HK-2 (cell line): ENCODE measurements around the gene KCNC4.

Experiments used
- DNase-seq: peaks from one replicate; pipeline ENCODE4 v3.0.0-alpha.2; 2018; ENCODE audit not compliant: unreplicated experiment

KCNC4 gene

GRCh38 chr1:110211496-110212168 is 1.5 kb downstream of the KCNC4 start:
- no peak for DNase-seq

GRCh38 chr1:110212169-110213142 is 2.3 kb downstream of the KCNC4 start:
- no peak for DNase-seq

- DNase-seq: no peak
Observed at GRCh38 chr1:110213143-110213540, 3.0 kb downstream of the KCNC4 start.

DNA sequence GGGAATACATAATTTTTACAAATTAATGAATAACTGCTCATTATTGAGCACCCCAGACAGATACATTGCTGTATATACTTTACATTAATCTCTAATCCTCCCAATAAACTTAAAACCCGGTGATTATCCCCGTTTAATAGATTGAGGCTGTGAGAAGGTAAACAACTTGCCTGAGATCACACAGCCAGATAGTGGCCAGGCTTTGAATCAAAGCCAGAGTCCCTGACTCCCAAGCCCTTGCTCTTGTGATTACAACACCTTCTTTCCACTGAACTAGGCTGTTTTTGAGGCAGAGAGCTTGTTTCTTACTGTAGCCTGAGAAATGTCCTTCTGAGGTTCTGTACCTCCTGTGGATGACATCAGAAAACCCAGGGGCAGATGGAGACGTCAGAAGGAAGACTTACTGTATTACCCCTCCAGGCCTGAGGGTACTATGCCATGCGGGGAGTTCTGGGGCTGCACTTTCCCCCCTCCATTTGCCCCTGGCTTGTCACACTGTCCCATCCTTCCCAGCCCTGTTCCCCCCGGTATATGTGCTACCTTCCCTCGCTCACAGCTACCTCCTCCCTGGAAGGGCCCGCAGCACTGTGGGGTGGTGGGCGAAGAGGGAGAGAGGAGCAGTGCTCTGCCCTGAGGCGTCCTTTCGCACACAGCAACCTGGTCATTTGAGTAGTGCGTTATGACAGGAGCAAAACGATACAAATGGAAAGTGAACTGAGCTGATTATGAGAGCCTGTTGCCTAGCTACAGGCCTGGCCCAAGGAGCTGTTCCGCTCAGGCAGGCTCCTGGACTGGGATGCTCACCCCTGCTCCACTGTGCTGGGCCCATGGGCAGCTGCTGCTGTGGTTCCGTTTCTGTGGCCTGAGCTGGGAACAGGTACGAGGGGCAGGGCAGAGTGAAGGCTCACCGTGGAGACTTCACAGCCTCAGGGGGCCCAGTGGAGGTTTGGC is 4.6 kb downstream of the KCNC4 start:
- DNase-seq: no peak

GRCh38 chr1:110215621-110216515 is 5.8 kb downstream of the KCNC4 start:
- no peak for DNase-seq

DNA sequence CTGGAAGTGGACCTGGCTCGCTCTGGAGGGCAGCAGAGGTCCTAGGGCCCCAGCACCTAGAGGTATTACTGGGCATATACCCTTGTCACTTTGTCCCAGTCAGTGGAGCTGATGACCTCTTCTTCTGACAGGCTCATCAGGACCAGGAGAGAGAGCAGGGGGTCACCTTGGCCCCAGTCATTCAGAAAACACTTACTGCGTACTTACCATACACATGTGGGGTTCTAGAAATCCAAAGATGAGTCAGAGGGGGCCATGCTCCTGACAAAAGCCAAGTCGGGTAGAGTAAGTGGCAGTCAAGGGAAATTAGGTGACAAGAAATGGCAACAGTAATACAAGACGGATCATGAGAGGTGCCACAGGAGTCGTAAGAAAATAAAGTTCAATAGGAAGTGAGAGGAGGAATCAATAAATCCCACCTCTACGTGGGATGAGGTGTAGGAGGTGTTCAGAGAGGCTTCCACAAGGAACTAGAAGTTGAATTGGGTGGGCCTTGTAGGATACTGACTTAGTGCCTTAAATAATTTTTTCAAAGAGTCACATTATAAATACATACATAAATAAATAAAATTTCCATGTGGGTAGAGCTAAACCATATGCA is 6.8 kb downstream of the KCNC4 start:
- no peak for DNase-seq

GRCh38 chr1:110218137-110218536 is 8.0 kb downstream of the KCNC4 start:
- no peak for DNase-seq

DNA sequence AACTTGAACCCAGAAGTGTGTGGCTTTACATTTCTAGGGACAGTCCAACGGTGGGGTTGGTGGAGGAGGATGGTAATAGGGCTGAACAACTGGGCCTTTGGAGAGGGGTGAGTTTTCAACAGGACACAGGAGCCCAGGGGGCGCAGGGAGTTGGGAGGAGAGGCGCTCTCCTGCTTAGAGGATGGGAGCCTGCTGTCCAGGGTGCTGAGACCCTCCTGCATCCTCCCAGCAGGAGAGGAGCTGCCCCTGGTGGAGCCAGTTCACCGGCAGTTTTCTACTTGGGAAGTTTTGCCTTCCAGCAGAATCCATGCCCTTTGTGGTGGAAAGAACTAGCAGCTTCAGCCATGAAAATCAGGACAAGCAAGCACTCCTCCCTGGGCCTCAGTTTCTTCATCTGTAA is 8.6 kb downstream of the KCNC4 start:
- no peak for DNase-seq

DNA sequence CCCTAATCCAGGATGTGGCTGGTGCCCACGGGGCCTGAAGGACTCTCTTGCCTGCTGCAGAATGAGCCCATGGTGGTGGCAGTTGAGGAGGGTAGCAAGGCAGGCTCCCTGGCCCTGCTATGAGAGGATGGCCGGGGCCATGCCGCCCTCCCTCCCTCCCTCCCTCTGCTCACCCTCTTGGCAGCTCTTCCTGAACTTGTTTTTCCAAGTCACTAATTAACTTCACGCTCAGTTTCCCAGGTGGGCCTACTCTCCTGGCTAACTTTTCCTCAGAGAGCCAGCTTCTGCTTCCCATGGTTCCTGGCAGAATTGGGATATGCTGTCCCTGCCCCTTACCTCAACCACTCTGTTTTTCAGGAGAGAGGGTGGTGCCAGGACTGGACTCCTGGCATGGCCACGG is 10.2 kb downstream of the KCNC4 start:
- DNase-seq: no peak

DNA sequence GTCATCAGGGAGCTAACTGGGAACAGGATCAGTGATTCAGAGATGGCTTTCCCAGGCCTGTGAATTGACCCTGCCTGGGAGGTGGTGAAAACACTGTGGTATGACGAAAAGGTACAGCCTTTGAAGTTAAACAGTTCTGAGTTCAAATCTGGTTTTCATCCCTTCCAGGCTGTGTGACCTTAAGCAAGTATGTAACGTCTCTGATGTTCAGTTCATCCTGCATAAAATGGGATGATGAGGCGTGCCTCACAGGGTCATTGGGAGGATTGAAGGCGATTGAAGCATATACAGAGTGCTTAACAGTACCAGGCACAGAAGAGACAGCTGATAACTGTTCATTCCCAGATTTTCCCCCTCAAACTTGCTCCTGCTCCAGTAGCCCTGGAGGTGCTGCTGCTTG is 11.0 kb downstream of the KCNC4 start:
- DNase-seq: no peak

DNA sequence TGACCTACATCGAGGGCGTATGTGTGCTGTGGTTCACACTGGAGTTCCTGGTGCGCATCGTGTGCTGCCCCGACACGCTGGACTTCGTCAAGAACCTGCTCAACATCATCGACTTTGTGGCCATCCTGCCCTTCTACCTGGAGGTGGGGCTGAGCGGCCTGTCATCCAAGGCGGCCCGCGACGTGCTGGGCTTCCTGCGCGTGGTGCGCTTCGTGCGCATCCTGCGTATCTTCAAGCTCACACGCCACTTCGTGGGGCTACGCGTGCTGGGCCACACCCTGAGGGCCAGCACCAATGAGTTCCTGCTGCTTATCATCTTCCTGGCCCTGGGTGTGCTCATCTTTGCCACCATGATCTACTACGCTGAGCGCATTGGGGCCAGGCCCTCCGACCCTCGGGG is 13.0 kb downstream of the KCNC4 start:
- DNase-seq: no peak

DNA sequence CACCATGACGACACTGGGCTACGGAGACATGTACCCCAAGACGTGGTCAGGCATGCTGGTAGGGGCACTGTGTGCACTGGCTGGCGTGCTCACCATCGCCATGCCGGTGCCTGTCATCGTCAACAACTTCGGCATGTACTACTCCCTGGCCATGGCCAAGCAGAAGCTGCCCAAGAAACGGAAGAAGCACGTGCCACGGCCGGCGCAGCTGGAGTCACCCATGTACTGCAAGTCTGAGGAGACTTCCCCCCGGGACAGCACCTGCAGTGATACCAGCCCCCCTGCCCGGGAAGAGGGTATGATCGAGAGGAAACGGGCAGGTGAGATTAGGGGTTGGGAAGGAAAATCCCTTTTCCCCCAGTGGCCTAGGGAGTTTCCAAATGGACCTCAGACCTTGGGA is 13.5 kb downstream of the KCNC4 start:
- no peak for DNase-seq

DNA sequence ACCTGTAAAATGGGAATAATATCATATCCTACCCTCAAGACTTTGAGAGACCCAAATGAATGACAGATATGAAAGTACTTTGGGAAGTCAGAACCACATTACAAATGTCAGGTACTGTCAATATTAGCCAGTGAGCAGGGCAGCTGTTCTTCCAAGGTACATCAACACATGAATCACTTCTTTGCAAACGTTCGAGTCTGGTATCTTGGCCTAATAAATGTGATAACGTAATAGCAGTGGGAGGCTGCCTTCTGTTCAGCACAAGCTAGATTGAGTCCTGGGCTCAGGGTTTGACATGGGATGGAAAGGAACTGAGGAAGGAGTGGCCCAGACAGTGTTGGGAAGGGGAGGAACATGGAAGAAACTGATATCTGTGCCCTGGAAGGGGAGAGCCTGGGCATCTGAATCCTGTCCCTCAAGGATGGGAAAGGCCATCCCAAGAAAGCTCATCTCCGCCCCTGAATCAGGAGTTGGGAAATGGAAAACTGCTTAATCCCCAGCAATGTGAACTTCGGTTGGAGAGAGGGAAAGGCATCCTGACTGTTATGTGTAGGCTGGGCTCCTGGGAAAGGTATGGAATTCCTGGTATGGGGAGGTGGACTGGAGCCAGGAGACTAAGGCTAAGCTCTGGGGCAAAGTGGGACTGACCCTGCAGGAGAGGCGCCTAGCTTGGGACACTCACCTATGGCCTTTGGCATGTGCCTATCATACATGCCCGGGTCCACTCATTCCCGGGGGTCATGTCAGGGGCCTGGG is 14.3 kb downstream of the KCNC4 start:
- no peak for DNase-seq

DNA sequence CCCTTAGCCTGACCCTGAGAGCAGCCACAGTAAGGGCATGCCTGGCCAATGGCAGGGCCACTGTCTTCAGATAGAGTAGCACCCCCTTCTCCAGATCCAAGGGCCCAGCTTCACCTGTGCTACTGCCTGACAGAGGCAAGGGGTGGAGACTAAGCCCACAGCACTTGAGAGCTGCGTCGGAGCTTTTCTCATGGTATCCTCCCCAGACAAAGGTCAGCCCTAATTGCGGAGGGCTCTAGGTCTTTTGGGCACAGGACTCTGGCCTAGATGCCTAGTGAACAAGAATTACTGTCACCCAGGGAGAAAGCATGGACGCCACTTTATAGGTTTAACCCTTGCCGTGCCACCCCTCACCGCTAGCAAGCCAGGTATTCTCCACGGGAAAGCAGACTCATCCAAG is 15.1 kb downstream of the KCNC4 start:
- no peak for DNase-seq

GRCh38 chr1:110225756-110226404 is 15.8 kb downstream of the KCNC4 start:
- no peak for DNase-seq

DNA sequence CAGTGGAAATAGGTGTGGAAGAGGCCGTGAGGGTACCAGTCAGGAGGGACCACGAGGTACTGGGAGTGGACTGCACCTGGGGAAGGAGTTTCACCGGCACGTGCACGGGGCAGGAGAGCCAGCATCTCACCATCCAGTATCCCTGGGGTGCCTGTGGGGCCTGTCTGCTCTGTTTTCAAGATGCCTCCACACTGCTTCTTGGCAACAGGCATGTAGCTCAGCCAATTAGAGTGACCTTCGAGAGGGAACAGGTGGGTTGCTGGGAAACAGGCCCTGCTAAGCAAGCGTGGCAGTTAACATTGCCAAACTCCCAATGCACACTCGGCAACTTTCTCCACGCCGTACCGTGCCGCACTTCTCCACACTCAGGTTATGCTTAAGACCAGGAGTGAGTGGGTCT is 17.7 kb downstream of the KCNC4 start:
- DNase-seq: no peak

- no peak for DNase-seq
Observed at GRCh38 chr1:110228381-110228780, 18.3 kb downstream of the KCNC4 start.

- DNase-seq: no peak
Observed at GRCh38 chr1:110228869-110229268, 18.8 kb downstream of the KCNC4 start.

- no peak for DNase-seq
Observed at GRCh38 chr1:110229348-110230001, 19.4 kb downstream of the KCNC4 start.
